Osteoblast (primary cell): ENCODE results near the gene ZNF804A. TPM values are rescaled to one million over a fixed set of nuclear protein-coding genes. Genes with fewer than 3 reads are reported as not detected.

Source experiments
- DNase-seq: peaks from one replicate; pipeline ENCODE4 v3.0.0; 2011; ENCODE audit warnings: low spot score, mixed read lengths; ENCODE audit not compliant: insufficient read length; ENCODE audit errors: missing footprints
- H2AFZ ChIP-seq: 2 replicates; pipeline ENCODE4 v1.6.0; 2011; ENCODE audit warnings: mild to moderate bottlenecking, low read length
- H3K27ac ChIP-seq: 2 replicates; pipeline ENCODE4 v1.5.1; 2011; ENCODE audit warnings: mild to moderate bottlenecking, low read depth, low read length, moderate library complexity
- H3K27me3 ChIP-seq: 2 replicates; pipeline ENCODE4 v1.6.0; 2012; ENCODE audit warnings: mild to moderate bottlenecking, control low read depth, inconsistent platforms, low read length, moderate library complexity; ENCODE audit not compliant: insufficient read depth
- H3K36me3 ChIP-seq: 2 replicates; pipeline ENCODE4 v1.5.1; 2011; ENCODE audit warnings: mild to moderate bottlenecking, low read length, control low read depth, moderate library complexity; ENCODE audit not compliant: insufficient read depth
- H3K4me1 ChIP-seq: 2 replicates; pipeline ENCODE4 v1.5.1; 2011; ENCODE audit warnings: mild to moderate bottlenecking, low read length, control low read depth, moderate library complexity; ENCODE audit not compliant: insufficient read depth
- H3K4me2 ChIP-seq: 2 replicates; pipeline ENCODE4 v1.6.0; 2011; ENCODE audit warnings: mild to moderate bottlenecking, low read length; ENCODE audit not compliant: insufficient read depth
- H3K4me3 ChIP-seq: fragments of 200-600 bp; sonication (generic); 3 replicates; pipeline ENCODE4 v1.5.1; 2012; ENCODE audit warnings: mild to moderate bottlenecking, low read length, inconsistent platforms; ENCODE audit not compliant: insufficient read depth
- H3K79me2 ChIP-seq: 2 replicates; pipeline ENCODE4 v1.6.0; 2012; ENCODE audit warnings: mild to moderate bottlenecking, low read length, control low read depth, inconsistent platforms; ENCODE audit not compliant: insufficient read depth
- H3K9me3 ChIP-seq: 2 replicates; pipeline ENCODE4 v1.5.1; 2011; ENCODE audit warnings: low read depth, low read length, control low read depth
- H4K20me1 ChIP-seq: 2 replicates; pipeline ENCODE4 v1.6.0; 2012; ENCODE audit warnings: mild to moderate bottlenecking, low read length, control low read depth; ENCODE audit not compliant: insufficient read depth
- total RNA-seq: library from RNA; depleted of rRNA; stranded (reverse); fragments of >200 nt; gene quantifications from 2 replicates; pipeline ENCODE4 v1.2.3, GENCODE V29; 2012
- TF ChIP-seq, protein P1 (sequence below): IDR thresholded peaks from 2 replicates; pipeline ENCODE4 v1.5.1; 2011; ENCODE audit warnings: mild to moderate bottlenecking, low read depth, low read length, moderate library complexity; ENCODE audit errors: extremely low read depth

ZNF804A gene
- total RNA-seq, 1 donor = not detected

DNA sequence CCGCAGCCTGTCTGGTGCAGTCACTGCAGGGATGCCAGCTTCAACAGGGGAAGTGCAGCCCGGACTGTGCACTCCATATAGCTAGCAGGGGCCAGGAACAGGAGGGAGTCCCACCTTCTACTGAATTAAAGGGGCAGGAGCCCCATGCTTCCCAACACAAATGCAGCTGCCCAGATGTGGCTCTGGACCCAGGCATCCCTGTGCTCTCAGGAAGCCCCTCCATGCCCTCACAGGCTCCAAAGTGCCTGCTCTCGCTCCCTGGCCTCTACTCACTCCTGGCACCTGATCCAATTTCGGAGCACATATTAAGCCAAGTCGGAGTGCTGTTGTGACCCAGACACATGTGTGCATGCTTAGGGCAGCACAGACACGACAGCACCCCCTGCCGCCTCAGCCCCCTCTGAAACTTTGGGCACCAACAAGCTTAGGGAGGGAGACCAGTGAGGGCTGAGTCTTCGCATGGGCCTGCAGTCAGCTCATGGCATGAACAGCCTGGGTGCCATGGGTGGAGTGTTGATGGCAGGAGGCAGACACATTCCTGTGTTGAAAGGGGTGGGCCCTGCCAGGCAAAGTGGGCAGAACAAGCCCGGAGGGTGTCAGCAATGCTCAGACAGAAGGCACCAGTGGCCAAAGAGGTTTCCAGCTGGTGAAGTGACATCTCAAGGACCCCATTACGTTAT, 83.5 kb downstream of the ZNF804A start:
- no peak overlapping the region for H3K4me3 ChIP-seq
- no peak overlapping the region for H2AFZ ChIP-seq
- H4K20me1 ChIP-seq = no peaks in the 10 kb centered on the region
- H3K4me2 ChIP-seq = no peak overlapping the region
- TF ChIP-seq, protein P1, sequence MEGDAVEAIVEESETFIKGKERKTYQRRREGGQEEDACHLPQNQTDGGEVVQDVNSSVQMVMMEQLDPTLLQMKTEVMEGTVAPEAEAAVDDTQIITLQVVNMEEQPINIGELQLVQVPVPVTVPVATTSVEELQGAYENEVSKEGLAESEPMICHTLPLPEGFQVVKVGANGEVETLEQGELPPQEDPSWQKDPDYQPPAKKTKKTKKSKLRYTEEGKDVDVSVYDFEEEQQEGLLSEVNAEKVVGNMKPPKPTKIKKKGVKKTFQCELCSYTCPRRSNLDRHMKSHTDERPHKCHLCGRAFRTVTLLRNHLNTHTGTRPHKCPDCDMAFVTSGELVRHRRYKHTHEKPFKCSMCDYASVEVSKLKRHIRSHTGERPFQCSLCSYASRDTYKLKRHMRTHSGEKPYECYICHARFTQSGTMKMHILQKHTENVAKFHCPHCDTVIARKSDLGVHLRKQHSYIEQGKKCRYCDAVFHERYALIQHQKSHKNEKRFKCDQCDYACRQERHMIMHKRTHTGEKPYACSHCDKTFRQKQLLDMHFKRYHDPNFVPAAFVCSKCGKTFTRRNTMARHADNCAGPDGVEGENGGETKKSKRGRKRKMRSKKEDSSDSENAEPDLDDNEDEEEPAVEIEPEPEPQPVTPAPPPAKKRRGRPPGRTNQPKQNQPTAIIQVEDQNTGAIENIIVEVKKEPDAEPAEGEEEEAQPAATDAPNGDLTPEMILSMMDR = no peak
- no peaks in the 10 kb centered on the region for H3K36me3 ChIP-seq
- H3K27ac ChIP-seq = no peak overlapping the region
- H3K4me1 ChIP-seq = no peaks in the 10 kb centered on the region
- DNase-seq = no peak
- no peaks in the 10 kb centered on the region for H3K79me2 ChIP-seq
- no peaks in the 10 kb centered on the region for H3K27me3 ChIP-seq
- H3K9me3 ChIP-seq = peaks cover 3% of the 10 kb centered on the region

DNA sequence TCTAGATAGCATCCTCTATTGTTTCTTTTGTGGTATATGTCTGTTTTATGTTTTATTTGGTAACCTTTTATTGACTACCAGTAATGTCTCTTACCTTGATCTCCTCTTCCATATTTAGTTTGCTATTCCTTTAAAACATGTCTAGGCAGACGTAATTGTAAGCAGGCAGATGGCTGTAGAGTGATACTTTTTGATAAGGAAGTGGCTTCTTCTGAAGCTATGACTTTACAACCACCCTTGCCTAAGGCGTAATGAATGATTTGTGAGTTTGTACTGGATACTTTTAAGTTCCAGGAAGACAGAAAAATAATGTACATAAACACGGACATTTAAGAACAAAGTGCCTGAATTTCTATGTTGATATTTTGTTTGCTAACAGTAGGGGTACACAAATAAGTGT, 85.6 kb downstream of the ZNF804A start:
- Histone ChIP-seq H2AFZ (no peak overlapping the region), H3K4me2 (no peak overlapping the region), H3K27me3 (no peaks in the 10 kb centered on the region), H3K9me3 (peaks cover 3% of the 10 kb centered on the region), H3K27ac (no peak overlapping the region), H3K4me3 (no peak overlapping the region), H3K79me2 (no peaks in the 10 kb centered on the region), H3K4me1 (no peaks in the 10 kb centered on the region), H4K20me1 (no peaks in the 10 kb centered on the region), H3K36me3 (no peaks in the 10 kb centered on the region)
- TF ChIP-seq, protein P1 = no peak
- DNase-seq = no peak

- H2AFZ ChIP-seq = no peak overlapping the region
- H3K27me3 ChIP-seq = no peaks in the 10 kb centered on the region
- no peaks in the 10 kb centered on the region for H3K36me3 ChIP-seq
- no peaks in the 10 kb centered on the region for H4K20me1 ChIP-seq
- peak; percentile 9 for DNase-seq
- no peaks in the 10 kb centered on the region for H3K79me2 ChIP-seq
- no peak overlapping the region for H3K4me2 ChIP-seq
- H3K27ac ChIP-seq = no peak overlapping the region
- H3K4me1 ChIP-seq = no peaks in the 10 kb centered on the region
- H3K9me3 ChIP-seq = peaks cover 3% of the 10 kb centered on the region
- TF ChIP-seq, protein P1 = no peak
- no peak overlapping the region for H3K4me3 ChIP-seq
Measured at GRCh38 chr2:184685999-184686841, 87.9 kb downstream of the ZNF804A start.

GRCh38 chr2:184689638-184690037, 91.3 kb downstream of the ZNF804A start:
- H3K36me3 ChIP-seq = no peaks in the 10 kb centered on the region
- no peak for DNase-seq
- H3K4me2 ChIP-seq = no peak overlapping the region
- H2AFZ ChIP-seq = no peak overlapping the region
- TF ChIP-seq, protein P1 = no peak
- H3K27ac ChIP-seq = no peak overlapping the region
- H3K4me3 ChIP-seq = no peak overlapping the region
- H3K27me3 ChIP-seq = no peaks in the 10 kb centered on the region
- H3K9me3 ChIP-seq = no peaks in the 10 kb centered on the region
- no peaks in the 10 kb centered on the region for H4K20me1 ChIP-seq
- no peaks in the 10 kb centered on the region for H3K4me1 ChIP-seq
- H3K79me2 ChIP-seq = no peaks in the 10 kb centered on the region
